Activated naive CD4-positive, alpha-beta T cell (primary cell): ENCODE results near the gene RABGGTA.

Experiments used
- DNase-seq, 4 experiments: peaks; one replicate each; lab custom pipeline; 2025; lab: John Stamatoyannopoulos, UW

The RABGGTA gene

GRCh38 chr14:24304019-24304387 lies 32.6 kb upstream of the RABGGTA start:
- DNase-seq: no peak

GRCh38 chr14:24300326-24300980 lies 29.1 kb upstream of the RABGGTA start:
- DNase-seq: no peak

- peak; percentile 82 to 90 (median 87) for DNase-seq
Observed at GRCh38 chr14:24299255-24300191, 28.1 kb upstream of the RABGGTA start, which contains the start of the genes DHRS1 and NOP9. Gene DHRS1, minus strand, starts transcription at chr14:24299780. Its CDS starts 674 bp downstream, at chr14:24299106. Gene NOP9, plus strand, starts transcription at chr14:24299850. Its CDS starts 105 bp downstream, at chr14:24299955.

GRCh38 chr14:24298892-24299254 lies 27.5 kb upstream of the RABGGTA start:
- no peak for DNase-seq

- no peak for DNase-seq
Observed at GRCh38 chr14:24297190-24297964, 26.0 kb upstream of the RABGGTA start.

- DNase-seq: peak in 3 of 4 experiments; percentile 31 to 50 (median 34)
Observed at GRCh38 chr14:24296341-24297157, 25.2 kb upstream of the RABGGTA start.

GRCh38 chr14:24293525-24293924 lies 22.1 kb upstream of the RABGGTA start:
- no peak for DNase-seq

GRCh38 chr14:24292118-24292807 lies 20.9 kb upstream of the RABGGTA start:
- DNase-seq: no peak

- no peak for DNase-seq
Observed at GRCh38 chr14:24291446-24292117, 20.2 kb upstream of the RABGGTA start.

- no peak for DNase-seq
Observed at GRCh38 chr14:24290746-24291145, 19.3 kb upstream of the RABGGTA start.

- no peak for DNase-seq
Observed at GRCh38 chr14:24289649-24290280, 18.4 kb upstream of the RABGGTA start.

GRCh38 chr14:24286996-24287395 lies 15.6 kb upstream of the RABGGTA start:
- DNase-seq: no peak

- no peak for DNase-seq
Observed at GRCh38 chr14:24285351-24285750, 14.0 kb upstream of the RABGGTA start.

- DNase-seq: no peak
Observed at GRCh38 chr14:24284501-24285035, 13.2 kb upstream of the RABGGTA start.

- no peak for DNase-seq
Observed at GRCh38 chr14:24283796-24284460, 12.5 kb upstream of the RABGGTA start.

GRCh38 chr14:24282736-24283135 lies 11.3 kb upstream of the RABGGTA start:
- DNase-seq: no peak

GRCh38 chr14:24281636-24282035 lies 10.2 kb upstream of the RABGGTA start:
- no peak for DNase-seq

GRCh38 chr14:24280797-24281460 lies 9.5 kb upstream of the RABGGTA start:
- DNase-seq: no peak
